ENCODE measurements around the gene HMGCR. TPM values are rescaled to one million over a fixed set of nuclear protein-coding genes. Genes with fewer than 3 reads are reported as not detected.
A peak's percentile ranks its signal among the peaks of the same experiment; 100 is the strongest.

Gene HMGCR
- total RNA-seq, 3 donors from 2014 or later (not counting 1 experiment from before 2014, with no cell fraction given): 44.2 to 89.5 (median 62.6) TPM

GRCh38 chr5:75366787-75367186, 29.8 kb downstream of the HMGCR start:
- no peak for ATAC-seq

GRCh38 chr5:75367401-75367800, 30.4 kb downstream of the HMGCR start:
- ATAC-seq: no peak
- Histone ChIP-seq H3K27ac (ENCODE audit: low read length) (no peak overlapping the region), H3K36me3 (ENCODE audit: control insufficient read depth, insufficient read depth, low read length) (peaks cover 3% of the 10 kb centered on the region), H3K27me3 (ENCODE audit: control insufficient read depth, insufficient read depth, low read length) (no peaks in the 10 kb centered on the region), H3K4me1 (ENCODE audit: control insufficient read depth, insufficient read depth, low read length) (no peaks in the 10 kb centered on the region), H3K9me3 (ENCODE audit: control insufficient read depth, insufficient read depth, low read length) (no peaks in the 10 kb centered on the region), H3K4me3 (ENCODE audit: low read length) (no peak overlapping the region)
- Mint-ChIP-seq H3K4me3 (no peak overlapping the region), H3K9me3 (no peaks in the 10 kb centered on the region), H3K27me3 (ENCODE audit: low read depth in 2 of 2) (no peaks in the 10 kb centered on the region), H3K4me1 (peaks cover 0 to 5% of the 10 kb centered on the region in 2 donors), H3K27ac (peak overlapping the region in 1 of 2 donors; percentile 20), H3K36me3 (no peaks in the 10 kb centered on the region)
- no peak for DNase-seq
- intact Hi-C loops (cut with micrococcal nuclease): no loop called here
- no peak for TF ChIP-seq CTCF (IDR thresholded peaks at IDR 0.05)

More at GRCh38 chr5:75366787-75367186, 29.8 kb downstream of the HMGCR start:
- TF ChIP-seq CTCF (IDR thresholded peaks at IDR 0.05): no peak
- H3K4me3 ChIP-seq (ENCODE audit: low read length): no peak overlapping the region
- H3K27me3 ChIP-seq (ENCODE audit: control insufficient read depth, insufficient read depth, low read length): no peaks in the 10 kb centered on the region
- H3K9me3 ChIP-seq (ENCODE audit: control insufficient read depth, insufficient read depth, low read length): no peaks in the 10 kb centered on the region
- Mint-ChIP-seq H3K4me3 (no peak overlapping the region), H3K36me3 (no peaks in the 10 kb centered on the region), H3K9me3 (no peaks in the 10 kb centered on the region), H3K4me1 (peaks cover 0 to 5% of the 10 kb centered on the region in 2 donors), H3K27ac (peak overlapping the region in 1 of 2 donors; percentile 20), H3K27me3 (ENCODE audit: low read depth in 2 of 2) (no peaks in the 10 kb centered on the region)
- DNase-seq: no peak
- H3K36me3 ChIP-seq (ENCODE audit: control insufficient read depth, insufficient read depth, low read length): peaks cover 7% of the 10 kb centered on the region
- H3K4me1 ChIP-seq (ENCODE audit: control insufficient read depth, insufficient read depth, low read length): no peaks in the 10 kb centered on the region
- intact Hi-C loops (cut with micrococcal nuclease): no loop called here
- 83% methylated on average over 9 of the region's 9 CpGs for WGBS (ENCODE audit: insufficient coverage)
- no peak overlapping the region for H3K27ac ChIP-seq (ENCODE audit: low read length)

GRCh38 chr5:75368391-75368790, 31.4 kb downstream of the HMGCR start:
- Mint-ChIP-seq H3K4me1 (peaks cover 0 to 5% of the 10 kb centered on the region in 2 donors), H3K36me3 (no peaks in the 10 kb centered on the region), H3K9me3 (no peaks in the 10 kb centered on the region), H3K27me3 (ENCODE audit: low read depth in 2 of 2) (no peaks in the 10 kb centered on the region), H3K27ac (no peak overlapping the region), H3K4me3 (no peak overlapping the region)
- Histone ChIP-seq H3K36me3 (ENCODE audit: control insufficient read depth, insufficient read depth, low read length) (peaks cover 7% of the 10 kb centered on the region), H3K4me1 (ENCODE audit: control insufficient read depth, insufficient read depth, low read length) (no peaks in the 10 kb centered on the region), H3K9me3 (ENCODE audit: control insufficient read depth, insufficient read depth, low read length) (no peaks in the 10 kb centered on the region), H3K27ac (ENCODE audit: low read length) (no peak overlapping the region), H3K27me3 (ENCODE audit: control insufficient read depth, insufficient read depth, low read length) (no peaks in the 10 kb centered on the region), H3K4me3 (ENCODE audit: low read length) (no peak overlapping the region)
- ATAC-seq (no peak), DNase-seq (no peak)
- intact Hi-C loops (cut with micrococcal nuclease): no loop called here
- no peak for TF ChIP-seq CTCF (IDR thresholded peaks at IDR 0.05)
- 96% methylated on average over 4 of the region's 4 CpGs for WGBS (ENCODE audit: insufficient coverage)

- no peaks in the 10 kb centered on the region for H3K9me3 ChIP-seq (ENCODE audit: control insufficient read depth, insufficient read depth, low read length)
- intact Hi-C loops (cut with micrococcal nuclease): no loop called here
- Mint-ChIP-seq H3K4me3 (no peak overlapping the region), H3K27ac (no peak overlapping the region), H3K4me1 (no peaks in the 10 kb centered on the region), H3K36me3 (no peaks in the 10 kb centered on the region), H3K27me3 (ENCODE audit: low read depth in 2 of 2) (no peaks in the 10 kb centered on the region), H3K9me3 (no peaks in the 10 kb centered on the region)
- H3K36me3 ChIP-seq (ENCODE audit: control insufficient read depth, insufficient read depth, low read length): peaks cover 28% of the 10 kb centered on the region
- H3K4me3 ChIP-seq (ENCODE audit: low read length): no peak overlapping the region
- TF ChIP-seq CTCF (IDR thresholded peaks at IDR 0.05): no peak
- ATAC-seq (no peak), DNase-seq (no peak)
- no peak overlapping the region for H3K27ac ChIP-seq (ENCODE audit: low read length)
- no peaks in the 10 kb centered on the region for H3K27me3 ChIP-seq (ENCODE audit: control insufficient read depth, insufficient read depth, low read length)
- 90% methylated on average over 1 of the region's 2 CpGs for WGBS (ENCODE audit: insufficient coverage)
- no peaks in the 10 kb centered on the region for H3K4me1 ChIP-seq (ENCODE audit: control insufficient read depth, insufficient read depth, low read length)
Measured at GRCh38 chr5:75373862-75374261, 36.8 kb downstream of the HMGCR start.
